Muscle layer of duodenum (tissue), 2 donors: ENCODE measurements around the gene KCTD4.

Source experiments
- H3K27ac ChIP-seq: one replicate; pipeline ENCODE4 v1.7.0; 2013; ENCODE audit warnings: mild to moderate bottlenecking, low read length
- H3K27me3 ChIP-seq: one replicate; pipeline ENCODE4 v1.7.0; 2013; ENCODE audit warnings: low read depth, mild to moderate bottlenecking, control low read depth, low read length
- H3K36me3 ChIP-seq, 2 donors: one replicate each; pipeline ENCODE4 v1.7.0; 2013; ENCODE audit warnings: low read length in 2 of 2, control low read depth in 1 of 2, mild to moderate bottlenecking in 1 of 2; ENCODE audit not compliant: insufficient read depth in 2 of 2, control insufficient read depth in 1 of 2
- H3K4me1 ChIP-seq, 2 donors: one replicate each; pipeline ENCODE4 v1.7.0; 2013; ENCODE audit warnings: low read length in 2 of 2, mild to moderate bottlenecking in 2 of 2, control low read depth in 1 of 2, moderate library complexity in 1 of 2; ENCODE audit not compliant: insufficient read depth in 2 of 2, control insufficient read depth in 1 of 2
- H3K4me3 ChIP-seq, 2 donors: one replicate each; pipeline ENCODE4 v1.7.0; 2013; ENCODE audit warnings: low read length in 2 of 2, low read depth in 1 of 2, mild to moderate bottlenecking in 1 of 2
- H3K9me3 ChIP-seq, 2 donors: one replicate each; pipeline ENCODE4 v1.7.0; 2013; ENCODE audit warnings: low read length in 2 of 2, control low read depth in 1 of 2, mild to moderate bottlenecking in 1 of 2; ENCODE audit not compliant: control insufficient read depth in 1 of 2
- donor health status: healthy.

Gene KCTD4

DNA sequence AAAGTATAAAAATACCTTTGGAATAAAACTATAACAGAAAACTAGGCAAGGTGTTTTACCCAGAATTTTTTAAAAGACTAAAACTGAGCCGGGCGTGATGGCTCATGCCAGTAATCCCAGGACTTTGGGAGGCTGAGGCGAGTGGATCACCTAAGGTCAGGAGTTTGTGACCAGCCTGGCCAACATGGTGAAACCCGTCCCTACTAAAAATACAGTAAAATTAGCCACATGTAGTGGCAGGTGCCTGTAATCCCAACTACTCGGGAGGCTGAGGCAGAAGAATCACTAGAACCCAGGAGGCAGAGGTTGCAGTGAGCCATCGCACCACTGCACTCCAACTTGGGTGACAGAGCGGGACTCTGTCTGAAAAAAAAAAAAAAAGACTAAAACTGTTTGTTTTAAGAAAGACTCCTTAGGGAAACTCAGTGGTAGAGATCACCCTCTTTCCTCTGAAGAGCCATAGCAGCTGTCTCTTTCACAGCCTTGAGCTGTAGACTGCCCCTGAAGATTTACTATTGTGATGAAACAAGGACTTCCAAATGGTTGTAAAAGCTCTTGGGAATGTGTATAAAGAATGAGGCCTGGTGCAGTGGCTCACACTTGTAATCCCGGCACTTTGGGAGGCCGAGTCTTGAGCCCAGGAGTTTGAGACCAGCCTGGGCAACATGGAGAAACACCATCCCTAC lies 14.7 kb upstream of the KCTD4 start:
- Histone ChIP-seq H3K9me3 (no peaks in the 10 kb centered on the region), H3K27me3 (no peaks in the 10 kb centered on the region), H3K4me3 (no peak overlapping the region), H3K36me3 (no peaks in the 10 kb centered on the region), H3K27ac (no peak overlapping the region), H3K4me1 (peaks cover 0 to 18% of the 10 kb centered on the region in 2 donors)

- Histone ChIP-seq H3K27ac (no peak overlapping the region), H3K4me1 (peaks cover 7 to 11% of the 10 kb centered on the region in 2 donors), H3K27me3 (no peaks in the 10 kb centered on the region), H3K9me3 (no peaks in the 10 kb centered on the region), H3K36me3 (peaks cover 4 to 7% of the 10 kb centered on the region in 2 donors), H3K4me3 (no peak overlapping the region)
These were observed 8.4 kb upstream of the KCTD4 start for GRCh38 chr13:45209229-45209628.

- H3K36me3 ChIP-seq: peaks cover 4 to 7% of the 10 kb centered on the region in 2 donors
- peaks cover 7 to 11% of the 10 kb centered on the region in 2 donors for H3K4me1 ChIP-seq
- no peaks in the 10 kb centered on the region for H3K27me3 ChIP-seq
- no peaks in the 10 kb centered on the region for H3K9me3 ChIP-seq
- H3K27ac ChIP-seq: no peak overlapping the region
- peak overlapping the region in 1 of 2 donors; percentile 33 for H3K4me3 ChIP-seq
These were observed 7.3 kb upstream of the KCTD4 start for GRCh38 chr13:45208132-45208531.

- Histone ChIP-seq H3K27me3 (no peaks in the 10 kb centered on the region), H3K36me3 (peaks cover 4 to 7% of the 10 kb centered on the region in 2 donors), H3K27ac (peak overlapping the region; percentile 82), H3K9me3 (no peaks in the 10 kb centered on the region), H3K4me1 (peaks cover 7 to 11% of the 10 kb centered on the region in 2 donors), H3K4me3 (peak overlapping the region; percentile 14 to 24)
These were observed 6.5 kb upstream of the KCTD4 start for GRCh38 chr13:45207319-45207718.

- Histone ChIP-seq H3K9me3 (no peaks in the 10 kb centered on the region), H3K4me1 (peaks cover 7 to 11% of the 10 kb centered on the region in 2 donors), H3K27me3 (no peaks in the 10 kb centered on the region), H3K36me3 (peaks cover 4 to 7% of the 10 kb centered on the region in 2 donors), H3K27ac (peak overlapping the region; percentile 82), H3K4me3 (peak overlapping the region in 1 of 2 donors; percentile 24)
These were observed 5.5 kb upstream of the KCTD4 start for GRCh38 chr13:45206340-45206739.

GRCh38 chr13:45205124-45205523 lies 4.3 kb upstream of the KCTD4 start:
- no peak overlapping the region for H3K4me3 ChIP-seq
- H3K27ac ChIP-seq: no peak overlapping the region
- peaks cover 4 to 7% of the 10 kb centered on the region in 2 donors for H3K36me3 ChIP-seq
- peaks cover 7 to 11% of the 10 kb centered on the region in 2 donors for H3K4me1 ChIP-seq
- H3K9me3 ChIP-seq: no peaks in the 10 kb centered on the region
- no peaks in the 10 kb centered on the region for H3K27me3 ChIP-seq

DNA sequence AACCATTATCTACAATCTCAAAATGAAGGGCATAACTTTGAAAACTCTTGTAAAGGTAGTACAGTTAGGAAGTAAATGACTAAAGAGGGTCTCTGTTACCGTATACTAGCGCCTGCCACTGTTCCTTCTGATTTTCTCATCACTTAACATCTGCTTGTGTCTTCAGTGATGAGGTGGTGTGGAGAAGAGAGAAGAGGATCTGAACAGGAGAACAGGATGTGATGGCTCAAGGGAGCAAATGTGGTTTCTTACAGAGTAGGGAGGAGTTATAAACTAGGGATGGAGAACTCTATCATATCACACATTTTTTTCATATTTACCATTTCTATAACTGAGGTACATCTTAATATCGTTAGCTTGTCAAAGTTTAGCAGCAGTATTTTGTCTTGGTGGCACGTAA lies 1.1 kb downstream of the KCTD4 start:
- no peak overlapping the region for H3K27ac ChIP-seq
- H3K36me3 ChIP-seq: no peaks in the 10 kb centered on the region
- H3K9me3 ChIP-seq: no peaks in the 10 kb centered on the region
- no peaks in the 10 kb centered on the region for H3K27me3 ChIP-seq
- H3K4me1 ChIP-seq: peaks cover 0 to 10% of the 10 kb centered on the region in 2 donors
- no peak overlapping the region for H3K4me3 ChIP-seq

DNA sequence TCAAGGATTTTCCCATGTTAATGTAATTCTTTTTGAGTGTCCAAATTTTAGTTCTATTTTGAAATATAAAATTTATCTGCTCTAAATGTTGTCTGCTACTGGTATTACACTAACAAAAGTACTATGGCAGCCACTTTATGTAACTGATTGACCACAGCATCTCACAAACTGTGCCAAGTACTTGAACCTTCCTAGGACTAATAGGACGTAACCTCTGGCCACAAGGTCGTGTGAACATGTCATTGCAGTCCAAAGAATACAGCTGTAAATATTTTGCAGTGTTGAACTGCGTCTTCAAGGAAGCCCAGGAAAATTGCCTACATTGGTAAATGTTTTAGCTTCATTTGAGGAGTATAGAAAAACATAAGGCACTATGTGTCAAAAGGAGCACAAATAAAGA lies 1.9 kb downstream of the KCTD4 start:
- Histone ChIP-seq H3K27me3 (no peaks in the 10 kb centered on the region), H3K36me3 (no peaks in the 10 kb centered on the region), H3K9me3 (no peaks in the 10 kb centered on the region), H3K4me1 (peaks cover 0 to 11% of the 10 kb centered on the region in 2 donors), H3K4me3 (no peak overlapping the region), H3K27ac (peak overlapping the region; percentile 43)

- H3K27me3 ChIP-seq: no peaks in the 10 kb centered on the region
- no peaks in the 10 kb centered on the region for H3K9me3 ChIP-seq
- no peak overlapping the region for H3K4me3 ChIP-seq
- H3K4me1 ChIP-seq: peaks cover 0 to 17% of the 10 kb centered on the region in 2 donors
- no peaks in the 10 kb centered on the region for H3K36me3 ChIP-seq
- H3K27ac ChIP-seq: peak overlapping the region; percentile 43
These were observed 2.8 kb downstream of the KCTD4 start for GRCh38 chr13:45198041-45198440.

DNA sequence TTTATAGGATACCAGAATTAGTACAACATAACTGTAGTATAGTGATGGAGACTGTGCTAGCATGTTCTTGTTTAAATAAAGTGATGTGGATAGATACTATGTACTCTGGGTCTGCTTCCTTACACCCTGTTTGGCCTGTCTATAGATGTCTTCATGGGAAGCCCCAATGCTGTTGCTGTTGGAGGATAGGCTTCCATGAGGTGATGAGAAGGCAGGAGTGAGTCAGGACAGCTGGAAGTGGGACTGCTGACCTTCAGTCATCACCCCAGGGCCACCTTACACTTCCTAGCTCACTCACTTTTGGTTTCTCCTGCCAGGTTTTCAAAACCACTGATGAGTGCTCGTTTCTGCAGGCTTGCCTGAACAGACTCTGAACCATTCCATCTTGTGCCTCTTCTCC lies 4.2 kb downstream of the KCTD4 start:
- Histone ChIP-seq H3K9me3 (no peaks in the 10 kb centered on the region), H3K36me3 (no peaks in the 10 kb centered on the region), H3K27me3 (no peaks in the 10 kb centered on the region), H3K4me1 (peaks cover 0 to 17% of the 10 kb centered on the region in 2 donors), H3K27ac (no peak overlapping the region), H3K4me3 (no peak overlapping the region)

DNA sequence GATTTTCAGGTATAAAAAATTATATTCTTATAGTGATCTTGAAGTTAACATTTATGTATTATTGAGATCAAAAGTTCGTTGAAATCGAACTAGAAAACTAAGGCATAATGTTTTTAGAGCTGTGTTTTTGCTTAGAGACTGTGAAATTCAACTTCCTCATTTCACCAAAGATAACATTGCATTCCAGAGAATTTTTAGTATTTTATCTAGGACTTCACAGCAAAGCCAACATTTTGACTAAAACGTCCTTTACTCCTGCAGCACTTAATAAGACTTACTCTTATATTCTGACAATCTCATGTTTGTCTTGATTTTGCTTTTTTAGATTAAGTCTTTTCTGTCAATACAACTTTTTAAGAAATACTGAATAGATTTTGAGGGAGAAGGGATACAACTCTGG lies 4.7 kb downstream of the KCTD4 start:
- Histone ChIP-seq H3K27me3 (no peaks in the 10 kb centered on the region), H3K4me3 (no peak overlapping the region), H3K9me3 (no peaks in the 10 kb centered on the region), H3K27ac (no peak overlapping the region), H3K4me1 (peaks cover 0 to 17% of the 10 kb centered on the region in 2 donors), H3K36me3 (no peaks in the 10 kb centered on the region)

DNA sequence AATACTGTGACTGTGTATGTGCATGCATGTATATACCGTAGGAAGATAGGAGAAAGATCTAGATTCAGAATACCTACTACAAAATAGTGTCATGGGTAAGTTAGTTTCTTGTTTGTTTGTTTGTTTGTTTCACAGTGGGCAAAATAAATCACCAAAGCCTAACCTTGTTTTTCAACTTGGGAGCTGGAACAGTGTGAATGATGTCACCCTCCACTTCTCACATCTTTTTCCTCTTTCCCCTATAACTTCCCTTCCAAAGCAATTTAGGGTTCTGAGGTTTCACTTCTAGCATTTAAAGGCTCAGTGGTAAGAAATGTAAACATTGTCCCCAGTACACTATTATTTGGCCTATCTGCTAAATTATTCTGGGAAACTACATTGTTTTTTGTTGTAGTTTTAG lies 5.4 kb downstream of the KCTD4 start:
- H3K4me1 ChIP-seq: peaks cover 0 to 17% of the 10 kb centered on the region in 2 donors
- H3K27ac ChIP-seq: no peak overlapping the region
- H3K36me3 ChIP-seq: no peaks in the 10 kb centered on the region
- no peak overlapping the region for H3K4me3 ChIP-seq
- no peaks in the 10 kb centered on the region for H3K27me3 ChIP-seq
- H3K9me3 ChIP-seq: no peaks in the 10 kb centered on the region
